ENCODE data around the gene EML5. TPM values are rescaled to one million over a fixed set of nuclear protein-coding genes. Genes with fewer than 3 reads are reported as not detected.

EML5 gene
- total RNA-seq, 1 experiment from 2014 or later: 1.8 TPM

DNA sequence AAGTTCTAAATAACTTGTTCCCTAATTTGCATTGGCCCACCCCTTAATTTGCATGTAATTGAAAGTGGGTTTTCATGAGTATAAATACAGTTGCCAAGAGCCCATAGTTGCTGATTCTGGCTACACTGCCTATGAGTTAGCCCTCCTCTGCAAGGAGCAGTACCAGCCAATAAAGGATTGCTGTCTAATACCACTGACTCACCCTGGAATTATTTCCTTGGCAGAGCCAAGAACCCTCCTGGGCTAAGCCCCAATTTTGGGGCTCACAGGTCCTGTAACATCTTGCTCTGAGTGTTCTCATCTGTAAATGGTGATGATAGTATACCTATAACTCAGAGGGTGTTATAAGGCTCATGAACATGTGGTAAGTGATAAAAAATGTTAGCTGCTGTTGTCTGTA lies 38.5 kb upstream of the EML5 start:
- no peak for TF ChIP-seq SRF (IDR thresholded peaks at IDR 0.05; ENCODE audit: low read depth)
- TF ChIP-seq POLR2A (IDR thresholded peaks at IDR 0.05; ENCODE audit: borderline replicate concordance, extremely low read depth, insufficient read depth, insufficient read length): no peak
- TF ChIP-seq, protein P1, sequence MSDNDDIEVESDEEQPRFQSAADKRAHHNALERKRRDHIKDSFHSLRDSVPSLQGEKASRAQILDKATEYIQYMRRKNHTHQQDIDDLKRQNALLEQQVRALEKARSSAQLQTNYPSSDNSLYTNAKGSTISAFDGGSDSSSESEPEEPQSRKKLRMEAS (IDR thresholded peaks at IDR 0.05): no peak
- no peak for TF ChIP-seq YY1 (IDR thresholded peaks at IDR 0.05; ENCODE audit: extremely low read depth, insufficient replicate concordance, low read depth, low read length)
- TF ChIP-seq SIN3A (IDR thresholded peaks at IDR 0.05; ENCODE audit: low read depth): no peak
- peak; percentile 91 for ATAC-seq

DNA sequence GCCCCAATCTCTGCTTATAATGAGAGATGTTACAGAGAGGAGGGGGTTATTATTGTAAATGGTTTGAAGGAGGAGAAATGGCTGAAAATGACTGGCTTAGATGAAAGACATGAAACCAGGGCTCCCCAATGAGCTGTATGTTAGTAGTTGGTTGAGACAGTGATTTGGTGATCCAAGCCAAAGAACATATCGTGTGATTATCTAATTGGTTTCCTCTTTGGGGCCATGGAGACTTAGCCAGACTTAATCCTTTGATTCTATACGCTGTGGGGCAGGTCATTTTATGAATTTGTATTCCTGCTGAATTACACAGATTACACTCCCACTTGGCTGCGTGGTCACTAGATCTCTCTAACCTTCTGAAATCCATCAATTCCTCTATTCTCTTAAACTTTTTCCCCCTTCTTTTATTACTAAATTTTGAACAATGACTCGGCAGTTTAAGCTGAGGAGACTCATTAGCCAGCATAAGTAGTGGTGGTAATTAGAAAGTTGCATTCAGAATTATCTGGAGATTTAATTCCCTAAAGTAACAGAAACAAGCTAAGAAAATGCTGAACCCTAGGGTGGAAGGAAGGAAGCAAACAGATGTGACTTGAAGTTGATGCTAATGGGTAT lies 37.0 kb upstream of the EML5 start:
- Histone ChIP-seq H3K4me2 (ENCODE audit: low read length) (no peak overlapping the region), H3K36me3 (ENCODE audit: control insufficient read depth in 1 of 2, insufficient read depth in 2 of 2, low read length in 2 of 2) (no peaks in the 10 kb centered on the region), H3K79me2 (ENCODE audit: insufficient read depth, low read length) (no peaks in the 10 kb centered on the region; the same call in 1 of the 2 replicates), H3K9ac (ENCODE audit: low read length) (no peak overlapping the region), H3K4me3 (replicated peaks in 1 of 2; ENCODE audit: low read depth in 1 of 2, low read length in 2 of 2) (no peak overlapping the region), H3K9me2 (ENCODE audit: insufficient read depth) (no peaks in the 10 kb centered on the region), H3K9me3 (ENCODE audit: control insufficient read depth in 1 of 2, insufficient read depth in 1 of 2, low read depth in 1 of 2, low read length in 2 of 2) (no peaks in the 10 kb centered on the region), H2AFZ (ENCODE audit: low read depth, low read length, poor library complexity, severe bottlenecking) (no peak overlapping the region), H3K27me3 (ENCODE audit: insufficient read depth, low read length) (no peaks in the 10 kb centered on the region), H3K4me1 (ENCODE audit: control insufficient read depth in 1 of 2, insufficient read depth in 2 of 2, low read length in 2 of 2) (peaks cover 11 to 26% of the 10 kb centered on the region in 2 experiments), H4K20me1 (ENCODE audit: insufficient read depth) (no peaks in the 10 kb centered on the region), H3K27ac (ENCODE audit: low read depth, low read length) (no peak overlapping the region)
- TF ChIP-seq ELF1 (IDR thresholded peaks at IDR 0.05; ENCODE audit: borderline replicate concordance, low read depth) (no peak), EGR1 (IDR thresholded peaks at IDR 0.05; ENCODE audit: low read depth) (no peak), POLR2A (IDR thresholded peaks at IDR 0.05; ENCODE audit: borderline replicate concordance, extremely low read depth, insufficient read depth, insufficient read length) (no peak), YY1 (IDR thresholded peaks at IDR 0.05; ENCODE audit: extremely low read depth, insufficient replicate concordance, low read depth, low read length) (no peak), RAD21 (IDR thresholded peaks at IDR 0.05; ENCODE audit: low read depth) (no peak)
- TF ChIP-seq, protein P2, sequence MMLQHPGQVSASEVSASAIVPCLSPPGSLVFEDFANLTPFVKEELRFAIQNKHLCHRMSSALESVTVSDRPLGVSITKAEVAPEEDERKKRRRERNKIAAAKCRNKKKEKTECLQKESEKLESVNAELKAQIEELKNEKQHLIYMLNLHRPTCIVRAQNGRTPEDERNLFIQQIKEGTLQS (IDR thresholded peaks at IDR 0.05): no peak
- ChIA-PET CTCF (no interaction called here), RAD21 (ENCODE audit: low non-redundant PET in 1 of 2, low total read pairs in 2 of 2, uncharacterized antibody in 2 of 2, unreplicated experiment in 2 of 2) (no interaction called here), POLR2A (no interaction called here)
- intact Hi-C loops (cut with micrococcal nuclease): no loop called here
- DNase-seq (ENCODE audit: low read depth, low spot score) (no peak), ATAC-seq (no peak)
- no TSS peak for BruUV-seq (replicated peaks)

More for the DNA sequence above, 38.5 kb upstream of the EML5 start:
- H3K9me3 ChIP-seq (ENCODE audit: control insufficient read depth in 1 of 2, insufficient read depth in 1 of 2, low read depth in 1 of 2, low read length in 2 of 2): no peaks in the 10 kb centered on the region
- H3K4me3 ChIP-seq (replicated peaks in 1 of 2; ENCODE audit: low read depth in 1 of 2, low read length in 2 of 2): no peak overlapping the region
- H3K36me3 ChIP-seq (ENCODE audit: control insufficient read depth in 1 of 2, insufficient read depth in 2 of 2, low read length in 2 of 2): no peaks in the 10 kb centered on the region
- no peaks in the 10 kb centered on the region for H3K27me3 ChIP-seq (ENCODE audit: insufficient read depth, low read length)
- H2AFZ ChIP-seq (ENCODE audit: low read depth, low read length, poor library complexity, severe bottlenecking): no peak overlapping the region
- intact Hi-C loops (cut with micrococcal nuclease): no loop called here
- DNase-seq (ENCODE audit: low read depth, low spot score): peak; percentile 13
- no peaks in the 10 kb centered on the region for H3K9me2 ChIP-seq (ENCODE audit: insufficient read depth)
- CTCF ChIA-PET: no interaction called here
- peak overlapping the region; percentile 27 for H3K4me2 ChIP-seq (ENCODE audit: low read length)
- POLR2A ChIA-PET: no interaction called here
- peaks cover 4% of the 10 kb centered on the region; the same call in 1 of the 2 replicates for H3K79me2 ChIP-seq (ENCODE audit: insufficient read depth, low read length)
- H3K9ac ChIP-seq (ENCODE audit: low read length): no peak overlapping the region
- RAD21 ChIA-PET (ENCODE audit: low non-redundant PET in 1 of 2, low total read pairs in 2 of 2, uncharacterized antibody in 2 of 2, unreplicated experiment in 2 of 2): no interaction called here
- H3K27ac ChIP-seq (ENCODE audit: low read depth, low read length): no peak overlapping the region
- BruUV-seq (replicated peaks): no TSS peak
- no peaks in the 10 kb centered on the region for H4K20me1 ChIP-seq (ENCODE audit: insufficient read depth)
- peaks cover 11 to 18% of the 10 kb centered on the region in 2 experiments for H3K4me1 ChIP-seq (ENCODE audit: control insufficient read depth in 1 of 2, insufficient read depth in 2 of 2, low read length in 2 of 2)
